Lower lobe of right lung (tissue), 2 donors: ENCODE data around the gene NTRK2. TPM values are rescaled to one million over a fixed set of nuclear protein-coding genes. Genes with fewer than 3 reads are reported as not detected.

Source experiments
- ATAC-seq, 2 donors: fragments of 200-7000 bp; cut with Tn5 transposase; one replicate each; pipeline ENCODE4 v1.9.1; 2020 to 2022; ENCODE audit warnings: mild to moderate bottlenecking in 2 of 2, moderate library complexity in 2 of 2
- DNase-seq: peaks from one replicate; pipeline ENCODE4 v3.0.0-alpha.2; 2020
- H3K27ac ChIP-seq: fragments of 200-600 bp; one replicate; pipeline ENCODE4 v1.8.0; 2022
- H3K27me3 ChIP-seq: fragments of 200-600 bp; one replicate; pipeline ENCODE4 v1.8.0; 2022; ENCODE audit warnings: low read depth
- H3K36me3 ChIP-seq: fragments of 200-600 bp; one replicate; pipeline ENCODE4 v1.8.0; 2022; ENCODE audit warnings: mild to moderate bottlenecking
- H3K4me1 ChIP-seq: fragments of 200-600 bp; one replicate; pipeline ENCODE4 v1.8.0; 2022
- H3K4me3 ChIP-seq: fragments of 200-600 bp; one replicate; pipeline ENCODE4 v1.8.0; 2022; ENCODE audit warnings: mild to moderate bottlenecking
- H3K9me3 ChIP-seq: fragments of 200-600 bp; one replicate; pipeline ENCODE4 v1.8.0; 2022
- CTCF ChIP-seq: fragments of 200-600 bp; IDR thresholded peaks from one replicate; pipeline ENCODE4 v1.8.0; 2022; ENCODE audit warnings: antibody characterized with exemption, mild to moderate bottlenecking
- intact Hi-C: fragments of 100-400 bp; cut with DNase I; formaldehyde crosslinking; loops from one replicate; pipeline ENCODE4 v1.11.0; 2022
- total RNA-seq: library from RNA; stranded (reverse); fragmentation: NEBNext Ultra II Directional; extraction: Animal tissue kit (Norgen Biotek cat#: 25700); gene quantifications from one replicate; pipeline ENCODE4 v1.2.1, GENCODE V29; 2021
- donor health status: DM: no; HTN: yes; CAD: no; lungs with severe emphysema.

Gene NTRK2
- total RNA-seq, 1 donor from 2014 or later = 7.7 TPM

- Histone ChIP-seq H3K4me3 (no peak overlapping the region), H3K36me3 (no peaks in the 10 kb centered on the region), H3K9me3 (no peaks in the 10 kb centered on the region), H3K27ac (no peak overlapping the region), H3K27me3 (no peaks in the 10 kb centered on the region), H3K4me1 (no peaks in the 10 kb centered on the region)
- DNase-seq (no peak), ATAC-seq (no peak)
- intact Hi-C loops = no loop called here
- TF ChIP-seq CTCF = no peak
These were observed 309.1 kb downstream of the NTRK2 start for GRCh38 chr9:84978661-84979060.

- intact Hi-C loops = no loop called here
- Histone ChIP-seq H3K9me3 (no peaks in the 10 kb centered on the region), H3K4me1 (no peaks in the 10 kb centered on the region), H3K27ac (no peak overlapping the region), H3K36me3 (no peaks in the 10 kb centered on the region), H3K27me3 (no peaks in the 10 kb centered on the region), H3K4me3 (no peak overlapping the region)
- DNase-seq = no peak
- no peak for ATAC-seq
- TF ChIP-seq CTCF = no peak
These were observed 314.2 kb downstream of the NTRK2 start for GRCh38 chr9:84983749-84984148.

GRCh38 chr9:84988621-84989020, 319.1 kb downstream of the NTRK2 start:
- no peaks in the 10 kb centered on the region for H3K4me1 ChIP-seq
- no peak overlapping the region for H3K4me3 ChIP-seq
- H3K9me3 ChIP-seq = no peaks in the 10 kb centered on the region
- H3K27me3 ChIP-seq = no peaks in the 10 kb centered on the region
- no peak for DNase-seq
- no peak for TF ChIP-seq CTCF
- H3K27ac ChIP-seq = no peak overlapping the region
- no peak for ATAC-seq
- intact Hi-C loops = no loop called here
- no peaks in the 10 kb centered on the region for H3K36me3 ChIP-seq

GRCh38 chr9:84990416-84990815, 320.9 kb downstream of the NTRK2 start:
- Histone ChIP-seq H3K4me3 (no peak overlapping the region), H3K4me1 (no peaks in the 10 kb centered on the region), H3K36me3 (no peaks in the 10 kb centered on the region), H3K9me3 (no peaks in the 10 kb centered on the region), H3K27ac (no peak overlapping the region), H3K27me3 (no peaks in the 10 kb centered on the region)
- no peak for TF ChIP-seq CTCF
- DNase-seq (no peak), ATAC-seq (no peak)
- intact Hi-C loops = no loop called here

GRCh38 chr9:84990850-84991513, 321.5 kb downstream of the NTRK2 start:
- H3K27me3 ChIP-seq = no peaks in the 10 kb centered on the region
- ATAC-seq (no peak), DNase-seq (no peak)
- H3K4me1 ChIP-seq = no peaks in the 10 kb centered on the region
- intact Hi-C loops = no loop called here
- H3K4me3 ChIP-seq = no peak overlapping the region
- H3K9me3 ChIP-seq = no peaks in the 10 kb centered on the region
- H3K36me3 ChIP-seq = no peaks in the 10 kb centered on the region
- TF ChIP-seq CTCF = no peak
- no peak overlapping the region for H3K27ac ChIP-seq
